ENCODE data around the gene KIF24. TPM values are rescaled to one million over a fixed set of nuclear protein-coding genes. Genes with fewer than 3 reads are reported as not detected.
A peak's percentile ranks its signal among the peaks of the same experiment; 100 is the strongest.

KIF24 gene
- total RNA-seq, 4 donors from 2014 or later = 1.7 to 7.8 (median 4.6) TPM

- intact Hi-C loops (cut with DNase I) = loop anchor here (5.0 to 10.0 kb wide), 3 partner anchors 42 to 260 kb away; partner anchors contain the start of gene MYORG
- Histone ChIP-seq H3K27ac (no peak overlapping the region), H3K4me3 (replicated peaks in 1 of 3) (no peak overlapping the region), H3K27me3 (no peaks in the 10 kb centered on the region), H3K36me3 (no peaks in the 10 kb centered on the region), H3K9me3 (no peaks in the 10 kb centered on the region), H3K4me1 (peaks cover 6 to 12% of the 10 kb centered on the region in 2 donors)
- DNase-seq = no peak
- TF ChIP-seq CTCF (IDR thresholded peaks at IDR 0.05) (no peak), POLR2A (IDR thresholded peaks at IDR 0.05) (no peak)
- WGBS, 2 donors = 91 to 97% methylated on average over 2 of the region's 2 CpGs
Measured at GRCh38 chr9:34334916-34335315, 5.8 kb upstream of the KIF24 start.

- Histone ChIP-seq H3K27ac (peak overlapping the region in 1 of 3 donors; percentile 30), H3K36me3 (no peaks in the 10 kb centered on the region), H3K4me1 (peaks cover 10 to 15% of the 10 kb centered on the region in 2 donors), H3K4me3 (replicated peaks in 1 of 3) (no peak overlapping the region), H3K27me3 (no peaks in the 10 kb centered on the region), H3K9me3 (no peaks in the 10 kb centered on the region)
- 87 to 90% methylated on average over 1 of the region's 1 CpG for WGBS, 2 donors
- intact Hi-C loops (cut with DNase I) = loop anchor here (5.0 to 10.0 kb wide), 3 partner anchors 43 to 260 kb away; partner anchors contain the start of gene MYORG
- TF ChIP-seq CTCF (IDR thresholded peaks at IDR 0.05) = no peak
- TF ChIP-seq POLR2A (IDR thresholded peaks at IDR 0.05) = no peak
- DNase-seq = no peak
Measured at GRCh38 chr9:34334337-34334824, 5.3 kb upstream of the KIF24 start.

GRCh38 chr9:34333836-34334235 lies 4.8 kb upstream of the KIF24 start:
- peak overlapping the region in 1 of 3 donors; percentile 30 for H3K27ac ChIP-seq
- no peaks in the 10 kb centered on the region for H3K36me3 ChIP-seq
- H3K27me3 ChIP-seq = no peaks in the 10 kb centered on the region
- no peak for DNase-seq
- no peaks in the 10 kb centered on the region for H3K9me3 ChIP-seq
- 71 to 74% methylated on average over 3 of the region's 3 CpGs for WGBS, 2 donors
- TF ChIP-seq POLR2A (IDR thresholded peaks at IDR 0.05) (no peak), CTCF (IDR thresholded peaks at IDR 0.05) (no peak)
- peaks cover 10 to 15% of the 10 kb centered on the region in 2 donors for H3K4me1 ChIP-seq
- intact Hi-C loops (cut with DNase I) = loop anchor here (5.0 to 10.0 kb wide), 3 partner anchors 43 to 261 kb away; partner anchors contain the start of gene MYORG
- no peak overlapping the region for H3K4me3 ChIP-seq (replicated peaks in 1 of 3)

DNA sequence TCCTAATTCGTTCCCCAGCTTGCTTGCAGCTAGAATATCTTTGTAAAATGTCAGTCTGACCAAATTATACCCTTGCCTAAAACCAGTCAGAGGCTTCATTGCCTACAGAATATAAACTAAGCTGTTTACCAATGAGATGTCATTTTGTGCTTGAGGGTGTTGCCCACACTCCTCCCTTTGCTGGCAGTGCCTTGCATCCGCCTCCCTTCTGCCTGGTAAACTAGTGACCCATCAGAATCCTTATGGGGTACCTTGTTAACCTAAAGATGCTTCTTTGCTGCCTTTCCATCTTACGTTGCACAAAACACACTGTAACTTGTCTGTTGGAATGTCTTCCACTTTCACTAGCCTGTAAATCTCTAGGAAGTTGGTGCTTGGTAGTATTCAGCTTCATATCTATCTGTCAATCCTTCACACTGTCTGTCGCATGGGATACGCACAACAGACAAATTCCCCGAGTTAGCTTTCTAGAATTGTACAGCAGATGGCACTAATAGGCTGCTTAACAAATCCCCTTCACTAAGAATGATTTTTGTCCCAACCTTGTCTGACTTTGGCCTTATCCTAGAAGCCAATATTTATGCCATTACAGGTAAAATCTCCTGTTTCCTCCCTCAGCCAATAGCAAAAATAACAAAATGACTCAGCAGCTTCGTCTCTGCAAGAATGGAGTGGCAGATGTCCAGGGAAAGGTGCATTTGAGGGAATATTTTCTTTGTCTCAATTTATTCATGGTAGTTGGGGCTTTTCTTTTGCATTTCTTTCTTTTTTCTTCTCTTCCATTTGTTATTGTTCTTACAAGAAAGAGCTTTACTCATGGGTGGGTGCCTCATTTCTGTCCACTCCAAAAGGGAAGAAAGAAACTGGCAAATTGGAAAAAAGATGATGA lies 3.3 kb upstream of the KIF24 start:
- 34 to 38% methylated on average over 7 of the region's 7 CpGs for WGBS, 2 donors
- DNase-seq = peak in 1 of 2 donors; percentile 49
- no peaks in the 10 kb centered on the region for H3K27me3 ChIP-seq
- H3K27ac ChIP-seq = peak overlapping the region; percentile 39 to 76 (median 69)
- no peaks in the 10 kb centered on the region for H3K9me3 ChIP-seq
- no peak overlapping the region for H3K4me3 ChIP-seq (replicated peaks in 1 of 3)
- TF ChIP-seq POLR2A (IDR thresholded peaks at IDR 0.05) (no peak), CTCF (IDR thresholded peaks at IDR 0.05) (peak in 5 of 6 experiments; percentile 19 to 85 (median 63))
- intact Hi-C loops (cut with DNase I) = loop anchor here (5.0 to 10.0 kb wide), 3 partner anchors 45 to 262 kb away; partner anchors contain the start of gene MYORG
- no peaks in the 10 kb centered on the region for H3K36me3 ChIP-seq
- peaks cover 18 to 23% of the 10 kb centered on the region in 2 donors for H3K4me1 ChIP-seq

Measured in thyroid gland (tissue), 4 donors.